ENCODE data around the gene CNOT2.

The CNOT2 gene, protein sequence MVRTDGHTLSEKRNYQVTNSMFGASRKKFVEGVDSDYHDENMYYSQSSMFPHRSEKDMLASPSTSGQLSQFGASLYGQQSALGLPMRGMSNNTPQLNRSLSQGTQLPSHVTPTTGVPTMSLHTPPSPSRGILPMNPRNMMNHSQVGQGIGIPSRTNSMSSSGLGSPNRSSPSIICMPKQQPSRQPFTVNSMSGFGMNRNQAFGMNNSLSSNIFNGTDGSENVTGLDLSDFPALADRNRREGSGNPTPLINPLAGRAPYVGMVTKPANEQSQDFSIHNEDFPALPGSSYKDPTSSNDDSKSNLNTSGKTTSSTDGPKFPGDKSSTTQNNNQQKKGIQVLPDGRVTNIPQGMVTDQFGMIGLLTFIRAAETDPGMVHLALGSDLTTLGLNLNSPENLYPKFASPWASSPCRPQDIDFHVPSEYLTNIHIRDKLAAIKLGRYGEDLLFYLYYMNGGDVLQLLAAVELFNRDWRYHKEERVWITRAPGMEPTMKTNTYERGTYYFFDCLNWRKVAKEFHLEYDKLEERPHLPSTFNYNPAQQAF

DNA sequence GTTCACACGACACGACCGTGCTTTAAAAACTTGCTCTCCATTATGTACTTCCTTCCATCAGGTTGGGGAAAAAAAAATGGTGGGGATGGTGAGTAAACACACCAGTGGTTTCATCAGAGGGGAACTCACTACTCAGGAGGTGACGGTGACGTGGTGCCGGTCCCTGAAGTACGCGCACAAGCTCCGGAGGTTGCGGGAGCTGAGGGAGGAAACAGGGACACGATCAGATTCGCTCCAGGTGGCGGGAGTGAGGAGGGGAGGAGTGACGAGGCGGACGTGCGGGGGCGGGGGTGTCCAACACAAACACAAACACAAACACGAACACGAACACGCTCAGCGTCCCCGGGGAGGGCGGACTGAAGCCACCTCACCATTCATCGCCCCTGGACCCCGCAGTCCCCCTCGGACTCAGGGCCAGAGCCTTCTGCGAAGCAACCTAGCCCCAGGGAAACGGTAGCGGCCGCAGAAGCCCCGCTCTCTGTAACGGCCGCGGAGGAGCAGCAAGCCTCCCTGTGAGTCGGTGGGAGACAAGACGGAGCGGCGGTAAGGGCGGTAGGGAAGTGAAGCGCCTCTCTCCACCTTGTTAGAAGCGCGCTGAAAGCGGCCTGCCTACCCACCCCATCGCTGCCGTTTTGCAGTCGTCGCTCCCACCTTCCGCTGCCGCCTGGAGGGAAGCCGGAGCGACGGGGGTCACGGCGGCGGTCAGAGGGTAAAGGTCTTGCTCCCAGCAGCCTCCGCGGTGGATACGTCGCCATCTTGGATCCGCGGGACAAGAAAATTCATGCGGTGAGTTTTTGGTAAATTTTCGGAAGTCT is at the start of gene CNOT2:
Gene CNOT2 (plus strand): TSS at position 739 of the 815 bp plus-strand sequence. CDS start 34,794 bp downstream, outside the sequence.
- DNase-seq (ENCODE audit: low spot score): peak; percentile 91

DNA sequence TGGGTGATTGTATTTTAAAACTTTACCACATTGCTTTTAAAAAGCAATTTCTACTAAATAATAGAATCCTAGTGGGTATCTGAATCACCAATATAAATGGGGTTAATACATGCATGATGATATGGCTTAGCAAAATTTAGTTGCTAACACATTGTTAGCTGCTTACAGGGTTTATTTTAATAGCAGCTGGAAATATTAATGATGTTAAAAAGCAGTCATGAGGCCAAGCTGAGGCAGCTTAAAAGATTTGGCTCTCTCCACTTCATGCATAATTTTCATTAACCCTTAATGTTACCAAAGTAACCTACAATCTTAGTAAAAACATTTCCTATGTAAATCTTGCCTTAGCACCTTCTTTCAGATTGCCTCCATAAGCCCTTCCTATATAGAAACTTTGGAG is 49.2 kb upstream of the CNOT2 start:
- DNase-seq (ENCODE audit: low spot score): no peak

DNA sequence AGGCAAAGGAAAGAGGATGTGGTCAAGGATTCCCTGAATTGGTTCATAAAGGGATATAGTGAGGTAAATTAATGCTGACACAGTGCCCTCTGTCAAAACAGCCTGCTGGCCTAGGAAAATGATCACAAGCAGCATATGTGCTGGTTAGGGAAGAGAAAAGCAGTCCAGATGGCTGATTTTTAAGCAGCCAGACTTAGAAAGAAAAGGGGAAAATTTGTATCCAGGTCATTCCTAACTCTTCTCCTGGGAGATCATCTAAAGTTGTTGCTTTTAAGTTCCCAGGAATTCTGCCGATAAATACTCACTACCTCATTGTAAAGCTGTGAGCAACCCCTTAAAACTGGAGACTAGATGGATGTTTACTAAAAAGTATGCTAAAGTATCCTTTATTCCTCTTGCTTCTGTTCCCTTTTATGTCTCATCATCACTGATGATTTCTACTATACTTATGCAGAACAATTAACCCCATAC is 46.4 kb upstream of the CNOT2 start:
- DNase-seq (ENCODE audit: low spot score): peak; percentile 14

DNA sequence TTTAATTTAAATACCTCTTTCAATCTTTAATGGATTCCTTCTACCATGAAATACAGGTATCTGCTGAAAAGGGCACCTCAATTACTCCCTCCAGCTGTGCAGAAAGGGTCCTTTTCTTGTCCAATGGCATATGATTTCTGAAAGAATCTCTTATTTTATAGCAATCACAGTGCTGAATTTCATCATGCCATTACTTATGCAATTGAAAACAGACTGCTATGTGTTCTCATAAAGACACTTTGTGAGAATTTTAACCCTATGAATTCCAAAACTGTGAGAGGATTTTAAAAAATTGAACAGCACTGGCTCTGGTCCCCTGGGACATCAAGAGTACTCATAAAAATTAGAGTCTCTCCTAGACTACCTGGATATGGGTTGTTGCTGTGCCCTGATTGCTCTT is 45.9 kb upstream of the CNOT2 start:
- peak; percentile 23 for DNase-seq (ENCODE audit: low spot score)

DNA sequence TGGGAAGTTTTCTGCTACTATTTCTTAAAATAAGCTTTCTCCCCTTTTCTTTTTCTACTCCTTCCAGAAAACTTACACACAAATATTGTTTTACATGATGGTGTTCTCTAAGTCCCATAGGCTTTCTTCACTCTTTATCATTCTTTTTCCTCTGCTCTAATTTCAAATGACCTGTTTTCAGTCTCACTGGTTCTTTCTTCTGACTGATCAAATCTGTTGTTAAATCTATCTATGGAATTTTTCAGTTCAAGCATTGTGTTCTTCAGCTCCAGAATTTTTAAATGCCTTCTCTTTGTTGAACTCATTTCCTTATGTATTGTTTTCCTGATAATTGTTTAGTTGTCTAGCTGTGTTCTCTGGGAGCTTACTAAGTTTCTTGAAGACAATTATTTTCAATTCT is 29.5 kb upstream of the CNOT2 start:
- DNase-seq (ENCODE audit: low spot score): no peak

DNA sequence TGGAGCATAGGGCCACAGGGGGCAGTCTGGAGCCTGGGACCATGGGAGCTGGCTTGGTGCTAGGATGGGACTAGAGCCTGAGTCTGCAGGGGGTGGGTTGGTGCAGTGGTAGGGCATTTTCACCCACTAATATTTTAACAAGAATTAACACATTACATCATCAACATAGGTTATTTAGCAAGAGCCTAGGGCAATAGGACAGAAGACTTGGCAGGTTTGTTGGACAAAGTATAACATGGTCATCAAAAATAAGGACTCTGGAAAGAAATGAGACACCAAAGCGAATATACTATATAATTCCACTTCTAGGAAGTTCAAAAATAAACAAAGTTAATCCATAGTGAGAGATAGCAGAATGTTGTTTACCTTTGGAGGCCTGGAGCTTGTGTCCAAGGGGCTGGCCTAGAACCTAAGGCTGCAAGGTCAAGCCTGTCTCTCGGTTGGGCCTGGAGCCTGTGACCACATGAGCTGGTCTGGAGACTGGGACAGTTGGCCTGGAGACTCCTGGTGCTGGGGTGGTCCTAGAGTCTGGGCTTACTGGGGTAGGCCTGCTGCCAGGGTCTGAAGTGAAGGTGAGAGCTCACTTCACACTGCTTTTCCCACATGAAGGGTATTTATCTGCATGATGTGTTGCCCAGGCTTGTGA is 28.1 kb upstream of the CNOT2 start:
- DNase-seq (ENCODE audit: low spot score): no peak

DNA sequence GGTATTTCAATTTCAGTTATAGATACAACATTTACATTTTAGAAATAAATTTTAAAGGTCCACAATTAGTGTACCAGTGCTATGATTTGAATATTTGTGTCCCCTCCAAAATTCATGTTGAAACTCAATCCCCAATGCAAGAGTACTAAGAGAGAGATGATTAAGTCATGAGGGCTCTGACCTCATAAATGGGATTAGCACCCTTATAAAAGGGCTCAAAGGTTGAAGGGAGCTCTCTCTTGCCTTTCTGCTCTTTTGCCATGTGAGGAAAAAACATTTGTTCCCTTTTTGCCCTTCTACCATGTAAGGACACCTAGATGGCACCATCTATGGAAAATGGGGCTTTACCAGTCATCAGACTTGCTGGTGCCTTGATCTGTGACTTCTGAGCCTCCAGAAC is 25.8 kb upstream of the CNOT2 start:
- DNase-seq (ENCODE audit: low spot score): no peak

DNA sequence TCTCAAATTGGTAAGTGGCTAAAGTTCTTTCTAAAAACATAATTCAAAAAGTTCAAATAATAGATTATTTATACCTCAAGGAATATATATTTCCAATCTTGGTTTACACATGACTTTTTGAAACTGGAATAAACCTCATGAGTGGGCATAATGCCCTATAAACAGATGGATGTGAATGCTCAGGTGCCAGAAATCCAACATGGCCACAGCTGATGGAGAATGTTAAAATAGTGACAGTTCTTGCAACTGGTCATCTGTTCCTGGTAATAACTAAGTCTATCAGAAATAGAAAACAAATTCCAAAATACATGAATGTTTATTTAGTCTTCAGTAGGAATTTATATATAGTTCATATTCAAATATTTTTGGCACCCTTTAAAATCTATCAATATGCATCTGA is 21.6 kb upstream of the CNOT2 start:
- DNase-seq (ENCODE audit: low spot score): no peak

DNA sequence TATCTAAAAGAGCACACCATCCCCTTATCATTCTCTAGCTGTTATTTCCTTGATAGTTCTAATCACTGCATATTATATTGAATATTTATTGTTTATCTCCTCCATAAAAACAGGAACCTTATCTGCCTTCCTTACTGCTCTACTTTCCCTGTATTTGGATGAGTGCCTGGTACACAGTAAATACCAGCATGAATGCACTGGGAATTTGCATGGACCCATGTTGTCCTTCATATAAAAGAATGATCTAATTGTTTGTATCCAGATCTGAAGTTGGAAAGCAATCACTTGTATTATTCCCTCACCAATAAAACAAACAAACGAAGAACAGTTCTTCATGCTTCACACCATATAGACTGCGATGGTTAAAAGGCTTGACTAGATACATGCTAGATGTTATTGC is 15.3 kb upstream of the CNOT2 start:
- DNase-seq (ENCODE audit: low spot score): no peak

DNA sequence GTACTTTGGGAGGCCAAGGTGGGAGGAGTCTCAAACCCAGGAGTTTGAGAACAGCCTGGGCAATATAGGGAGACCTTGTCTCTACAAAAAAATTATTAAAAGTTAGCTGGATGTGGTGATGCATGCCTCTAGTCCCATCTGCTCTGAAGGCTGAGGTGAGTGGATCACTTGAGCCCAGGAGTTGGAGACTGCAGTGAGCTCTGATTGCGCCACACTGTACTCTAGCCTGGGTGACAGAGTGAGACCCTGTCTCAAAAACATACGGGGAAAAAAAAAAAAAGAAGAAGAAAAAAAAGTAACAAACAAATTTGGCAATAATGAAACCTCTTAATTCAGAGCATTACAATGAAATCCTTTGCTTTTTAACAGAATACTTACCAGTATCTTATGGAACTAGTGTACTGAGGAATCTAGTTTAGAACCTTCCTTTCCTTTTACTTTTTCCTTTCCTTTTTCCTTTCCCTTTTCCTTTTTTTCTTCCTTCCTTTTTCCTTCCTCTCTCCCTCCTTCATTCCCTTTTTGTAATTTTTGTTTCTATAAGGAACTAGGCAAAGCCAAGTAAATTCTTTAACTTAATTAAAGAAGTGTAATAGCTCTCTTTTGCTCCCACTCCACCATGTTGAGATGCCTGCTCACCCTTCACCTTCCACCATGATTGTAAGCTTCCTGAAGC is 12.2 kb upstream of the CNOT2 start:
- no peak for DNase-seq (ENCODE audit: low spot score)

DNA sequence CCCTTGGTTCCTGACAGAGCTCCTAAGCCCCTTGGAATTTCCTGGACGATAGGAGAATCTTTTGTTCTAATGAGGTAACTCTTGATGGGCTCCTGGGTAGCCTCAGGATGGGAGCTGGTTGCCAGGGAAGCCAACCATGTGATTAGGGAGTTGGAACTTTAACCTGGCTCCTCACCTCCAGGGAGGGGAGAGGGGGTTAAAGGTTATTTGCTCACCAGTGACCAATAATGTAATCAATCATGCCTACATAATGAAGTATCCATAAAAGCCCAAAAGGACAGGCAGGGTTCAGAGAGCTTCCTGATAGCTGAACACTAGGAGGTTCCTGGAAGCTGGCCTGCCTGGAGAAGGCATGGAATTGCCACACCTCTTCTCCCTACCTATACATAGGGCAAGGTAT is 6.2 kb upstream of the CNOT2 start:
- DNase-seq (ENCODE audit: low spot score): no peak

DNA sequence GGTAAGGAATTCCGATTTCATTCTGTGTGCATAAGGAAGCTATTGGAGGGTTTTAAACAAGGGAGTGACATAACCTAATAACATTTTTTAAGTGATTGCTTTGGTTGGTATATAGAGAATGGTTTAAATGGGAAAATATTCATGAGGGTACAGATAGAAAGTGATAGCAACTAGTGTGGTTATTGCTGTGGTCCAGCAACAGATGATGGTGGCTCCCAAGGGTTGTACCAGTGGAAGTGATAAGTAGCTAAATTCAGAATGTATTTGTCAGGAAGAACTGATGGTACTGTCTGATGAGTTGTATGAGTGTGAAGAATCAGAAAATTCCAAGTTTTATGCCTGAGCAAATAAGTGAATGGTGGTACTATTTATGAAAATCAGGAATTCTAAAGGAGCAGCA is 2.6 kb upstream of the CNOT2 start:
- no peak for DNase-seq (ENCODE audit: low spot score)

DNA sequence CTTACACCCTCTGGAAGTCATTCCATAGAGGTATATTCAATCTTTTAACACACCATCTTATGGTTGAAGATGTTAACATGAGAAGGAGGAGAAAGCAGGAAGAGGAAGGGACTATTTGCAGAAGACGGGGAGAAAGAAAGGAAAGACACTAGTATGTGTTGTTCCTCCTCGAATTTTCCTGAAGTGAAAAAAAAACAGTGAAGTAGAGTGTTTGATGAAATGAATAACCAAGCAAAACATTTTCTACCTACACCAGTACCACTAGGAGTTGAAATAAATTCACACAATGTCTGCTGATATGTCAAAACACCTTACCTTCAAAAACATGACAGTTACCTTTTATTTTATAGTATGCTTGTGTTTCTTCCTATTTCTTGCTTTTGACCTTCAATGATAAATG is 1.4 kb upstream of the CNOT2 start:
- DNase-seq (ENCODE audit: low spot score): no peak

DNA sequence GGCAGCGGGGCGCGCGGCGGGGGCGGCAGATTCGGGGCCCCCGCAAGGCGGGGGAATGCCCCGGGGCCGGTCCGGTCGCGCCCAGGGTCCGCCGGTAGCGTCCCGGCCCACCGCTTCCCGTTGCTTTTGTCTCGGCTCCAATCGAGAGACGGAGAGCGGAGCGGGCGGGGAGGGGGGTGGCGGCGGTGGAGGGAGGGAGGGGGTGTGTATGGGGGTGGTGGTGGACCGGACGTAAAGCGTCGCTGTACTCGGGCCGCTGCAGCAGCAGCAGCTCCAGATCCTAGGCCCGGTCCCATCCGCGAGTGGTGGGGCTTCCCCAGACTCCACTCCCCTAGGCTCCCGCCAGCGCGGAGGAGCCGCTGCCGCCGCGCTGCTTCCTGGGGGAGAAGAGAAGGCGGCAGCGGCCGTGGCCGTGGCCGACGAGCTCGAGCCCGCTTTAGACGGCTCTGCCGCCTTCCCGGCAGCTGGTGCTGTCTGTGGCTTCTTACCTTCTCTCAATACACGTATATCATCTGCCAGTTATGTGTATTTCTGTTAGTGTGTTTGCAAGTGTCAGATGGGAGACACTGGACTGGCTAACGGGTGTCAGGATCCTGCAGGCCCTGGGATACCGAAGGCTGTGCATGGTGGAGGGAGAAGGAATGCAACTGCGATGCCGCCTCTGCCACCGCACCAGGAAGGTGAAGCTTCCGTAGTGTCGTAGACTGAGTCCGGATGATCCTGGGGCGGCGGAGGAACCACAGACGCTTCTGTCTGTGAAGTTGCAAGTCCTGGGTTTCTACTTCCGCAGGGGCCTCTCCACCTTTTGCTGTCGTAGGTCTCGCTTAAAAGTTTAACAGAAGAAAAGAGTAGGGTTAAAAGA is 508 bp downstream of the CNOT2 start:
- peak; percentile 92 for DNase-seq (ENCODE audit: low spot score)

DNA sequence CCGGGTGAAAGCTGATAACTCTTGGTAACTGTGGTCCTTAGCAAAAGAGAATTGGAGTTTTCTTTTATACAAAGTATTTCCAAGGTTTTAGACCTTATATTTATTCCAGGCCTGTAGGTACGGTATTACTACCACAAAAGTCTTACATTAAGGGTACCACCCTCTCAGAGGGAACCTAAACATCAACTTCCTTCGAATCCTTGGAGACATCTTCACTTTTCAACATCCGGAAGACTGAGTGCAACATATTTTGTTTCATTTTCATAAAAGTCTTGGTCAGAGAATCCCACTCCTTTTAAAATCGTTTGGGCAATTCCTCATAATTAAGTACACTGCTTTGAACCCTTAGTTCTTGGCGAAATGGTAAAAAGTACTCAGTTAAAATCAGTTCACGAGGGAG is 1.2 kb downstream of the CNOT2 start:
- DNase-seq (ENCODE audit: low spot score): peak; percentile 6

DNA sequence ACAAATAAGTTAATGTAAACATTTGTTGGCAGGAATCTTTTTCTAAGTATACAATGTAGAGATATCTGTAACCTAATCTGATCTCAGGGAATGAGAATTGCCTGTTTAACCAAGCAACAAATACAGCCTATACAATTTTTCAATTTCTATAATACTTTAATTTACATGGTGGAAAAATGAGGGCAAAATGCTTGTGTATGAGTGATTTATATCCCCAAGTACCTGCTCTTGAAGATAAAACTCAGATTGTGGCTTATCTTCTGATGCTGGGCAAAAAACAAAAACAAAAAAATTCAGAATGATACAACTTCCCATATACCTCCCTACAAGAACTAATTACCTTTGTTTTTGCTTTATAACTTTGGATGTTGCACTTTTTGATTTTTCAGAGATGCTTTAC is 2.2 kb downstream of the CNOT2 start:
- DNase-seq (ENCODE audit: low spot score): no peak

DNA sequence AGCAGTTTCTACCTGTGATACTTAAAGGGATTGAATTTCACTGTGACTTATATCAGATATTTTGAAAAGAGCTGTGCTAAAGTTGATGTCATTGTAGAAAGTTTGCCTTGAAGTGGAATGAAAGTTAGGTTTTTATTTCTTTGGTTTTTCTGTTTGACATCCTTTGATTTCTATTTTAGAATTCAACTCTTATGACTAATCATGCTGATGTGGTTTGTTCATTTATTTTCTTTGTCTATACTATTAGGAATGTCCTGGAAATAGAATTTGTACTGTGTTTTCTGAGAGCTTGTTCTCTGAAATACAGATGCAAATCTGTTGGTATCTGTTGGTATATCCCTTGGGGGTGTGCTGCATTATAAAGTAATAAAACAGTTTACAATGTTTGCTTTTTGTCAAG is 3.3 kb downstream of the CNOT2 start:
- DNase-seq (ENCODE audit: low spot score): peak; percentile 27

DNA sequence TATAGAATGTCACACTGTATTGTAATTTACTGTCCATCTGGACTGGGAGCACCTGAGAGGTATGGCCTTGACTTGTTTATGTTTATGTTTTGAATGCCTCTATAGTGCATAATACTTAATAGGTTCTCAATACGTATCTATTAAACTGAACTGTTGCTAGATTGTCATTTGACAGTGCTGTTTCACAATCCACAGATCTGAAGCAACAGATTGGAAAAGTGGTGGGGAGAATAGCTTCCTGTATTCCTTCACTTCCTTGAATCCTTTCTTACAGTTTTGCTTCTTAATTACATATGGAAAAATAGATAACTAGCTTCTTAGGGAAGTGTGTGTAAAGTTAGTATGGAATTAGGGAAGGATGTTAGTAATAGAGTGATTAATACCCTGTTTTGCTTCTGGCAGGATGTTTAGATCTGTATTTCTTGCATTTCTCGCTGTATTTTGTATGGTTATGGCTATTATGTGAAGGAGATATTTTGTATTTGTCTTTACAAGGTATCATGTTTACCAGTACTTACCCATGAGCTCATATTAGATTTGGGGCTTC is 4.5 kb downstream of the CNOT2 start:
- DNase-seq (ENCODE audit: low spot score): no peak

DNA sequence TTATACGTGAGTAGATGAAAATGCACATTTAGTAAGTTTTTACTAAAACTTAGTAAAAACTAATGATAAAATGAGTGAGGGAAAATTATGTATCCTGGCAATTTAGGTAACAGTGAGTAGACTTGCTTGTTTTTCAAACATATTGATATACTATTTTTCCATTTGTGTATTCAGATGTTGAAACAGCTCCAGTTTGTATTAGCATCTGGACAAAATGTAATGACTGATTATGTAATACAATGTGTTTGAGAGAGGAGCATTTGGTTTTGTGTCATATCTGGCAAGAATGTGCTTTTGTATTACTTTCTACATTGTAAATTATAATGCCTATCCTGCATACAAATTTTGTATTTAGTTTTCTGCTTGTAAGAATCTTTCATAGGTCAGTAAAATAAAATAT is 5.6 kb downstream of the CNOT2 start:
- peak; percentile 27 for DNase-seq (ENCODE audit: low spot score)

DNA sequence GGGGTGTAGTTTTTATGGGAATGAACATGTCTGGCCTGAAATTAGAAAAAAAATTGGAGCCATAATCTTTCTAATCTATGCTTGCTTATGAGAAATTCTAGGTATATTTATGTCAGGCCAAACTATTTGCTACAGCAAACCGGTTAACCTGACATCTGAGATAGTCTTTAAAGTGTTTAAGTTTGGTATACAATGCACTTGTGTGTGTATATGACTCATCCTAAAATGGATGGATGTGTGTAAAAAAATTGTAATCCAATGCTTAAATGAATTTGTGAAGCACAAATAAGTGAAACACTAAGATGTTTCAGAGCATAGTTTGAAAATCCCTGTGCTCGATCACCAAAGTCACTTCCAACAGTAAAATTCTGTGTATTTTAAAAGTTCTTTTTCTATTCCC is 6.7 kb downstream of the CNOT2 start:
- no peak for DNase-seq (ENCODE audit: low spot score)

DNA sequence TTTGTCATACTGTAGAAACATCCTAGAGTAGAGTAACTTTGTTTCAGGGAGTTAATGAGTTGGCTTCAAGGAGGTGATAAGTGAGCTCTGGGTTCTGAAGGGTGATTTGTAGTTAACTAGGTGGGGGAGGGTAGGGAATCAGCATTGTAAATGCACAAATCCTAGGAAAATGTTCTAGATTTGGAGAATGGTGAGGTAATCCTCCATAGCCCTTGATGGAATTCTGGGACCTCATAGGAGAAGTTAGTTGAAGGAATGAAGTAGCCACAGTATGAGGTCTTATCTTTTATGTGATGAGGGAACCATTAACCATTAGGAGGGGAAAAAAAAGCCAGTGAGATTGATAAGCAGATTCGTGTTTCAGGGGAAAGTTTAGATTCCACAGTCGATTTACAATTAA is 8.0 kb downstream of the CNOT2 start:
- DNase-seq (ENCODE audit: low spot score): no peak
